ENCODE results near the gene FAM180B.
A peak's percentile ranks its signal among the peaks of the same experiment; 100 is the strongest.

FAM180B gene

DNA sequence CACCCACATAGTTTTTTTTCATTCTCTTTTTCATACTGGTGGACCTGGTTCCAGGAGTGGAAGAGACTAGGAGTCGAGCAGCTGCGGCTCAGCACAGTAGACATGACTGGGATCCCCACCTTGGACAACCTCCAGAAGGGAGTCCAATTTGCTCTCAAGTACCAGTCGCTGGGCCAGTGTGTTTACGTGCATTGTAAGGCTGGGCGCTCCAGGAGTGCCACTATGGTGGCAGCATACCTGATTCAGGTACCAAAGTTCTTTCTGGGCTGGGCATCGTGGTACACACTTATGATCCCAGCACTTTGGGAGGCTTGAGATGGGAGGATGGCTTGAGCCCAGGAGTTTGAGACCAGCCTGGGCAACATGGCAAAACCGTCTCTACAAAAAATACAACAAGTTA is 16.8 kb upstream of the FAM180B start:
- no peak for DNase-seq

- no peak for DNase-seq
Observed at GRCh38 chr11:47570651-47571356, 15.7 kb upstream of the FAM180B start.

- DNase-seq: no peak
Observed at GRCh38 chr11:47571357-47571729, 15.1 kb upstream of the FAM180B start.

DNA sequence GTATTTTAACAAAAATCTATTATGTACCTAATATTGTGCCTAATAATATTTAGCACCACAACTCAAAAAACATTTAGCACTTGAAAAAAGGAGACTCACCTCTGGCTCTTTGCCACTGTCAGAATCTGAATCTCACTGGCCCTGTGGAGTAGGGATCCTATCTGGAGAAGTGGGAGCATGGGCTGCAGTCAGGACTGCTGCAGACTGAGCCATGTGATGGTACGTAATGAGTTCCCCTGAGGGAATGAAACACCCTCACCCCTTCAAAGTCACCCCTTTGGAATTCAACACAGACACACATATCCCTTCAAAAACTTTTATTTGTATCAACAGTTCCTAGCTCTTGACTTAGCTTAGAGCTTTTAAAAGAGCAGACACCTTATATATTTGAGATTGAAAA is 14.6 kb upstream of the FAM180B start:
- DNase-seq: no peak

DNA sequence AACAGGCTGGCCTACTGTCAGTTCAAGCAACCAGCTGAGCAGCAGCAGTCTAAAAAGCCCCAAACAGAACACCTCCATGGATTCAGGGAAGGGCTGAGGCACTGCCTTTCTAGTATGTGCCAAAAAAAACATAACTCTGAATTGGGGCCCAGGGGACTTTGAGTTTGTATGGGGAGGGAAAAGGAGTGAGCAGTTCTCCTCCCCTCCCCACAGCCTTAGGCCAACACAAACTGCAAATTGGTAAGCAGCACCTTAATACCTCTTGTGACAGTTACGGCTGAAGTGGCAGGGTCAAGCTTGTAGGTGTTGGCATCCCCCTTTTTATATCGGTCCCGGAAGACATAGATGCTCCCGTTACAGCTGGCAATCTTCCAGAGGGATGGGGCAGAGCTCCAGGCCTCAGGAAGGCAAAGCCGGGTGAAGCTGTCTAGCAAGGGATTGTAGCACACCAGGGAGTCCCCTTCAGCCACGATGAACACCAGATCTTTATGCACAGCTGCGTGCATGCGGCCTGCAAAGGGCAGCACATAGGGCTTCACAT is 13.7 kb upstream of the FAM180B start:
- no peak for DNase-seq

GRCh38 chr11:47573321-47573720 is 13.2 kb upstream of the FAM180B start:
- DNase-seq: no peak

DNA sequence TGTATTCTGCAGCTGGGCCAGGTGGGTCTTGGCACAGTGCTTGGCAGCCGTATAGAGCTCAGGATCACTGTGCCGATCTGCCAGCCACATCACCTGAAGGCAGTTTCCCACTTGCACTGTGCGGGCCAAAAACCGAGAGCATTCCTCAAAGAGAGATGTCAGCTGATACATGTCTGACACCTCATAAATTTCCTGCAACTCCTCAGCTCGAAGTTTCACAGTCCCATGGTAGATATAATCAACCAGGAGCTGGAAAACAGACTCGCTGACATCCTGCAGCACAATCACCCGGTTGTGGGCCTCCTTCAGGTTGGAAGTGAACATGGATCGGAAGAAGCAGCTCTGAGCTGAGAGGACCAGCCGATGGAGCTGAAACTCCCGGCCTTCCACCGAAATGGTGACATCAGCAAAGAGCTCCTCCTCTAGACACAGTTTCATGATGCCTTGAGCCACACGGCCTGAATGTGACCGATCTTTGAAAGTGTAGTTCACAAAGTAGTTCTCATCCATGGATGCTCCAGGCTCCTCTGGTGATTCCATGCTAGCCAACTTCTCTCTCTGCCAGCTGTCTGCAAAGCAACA is 8.9 kb upstream of the FAM180B start:
- DNase-seq: no peak

DNA sequence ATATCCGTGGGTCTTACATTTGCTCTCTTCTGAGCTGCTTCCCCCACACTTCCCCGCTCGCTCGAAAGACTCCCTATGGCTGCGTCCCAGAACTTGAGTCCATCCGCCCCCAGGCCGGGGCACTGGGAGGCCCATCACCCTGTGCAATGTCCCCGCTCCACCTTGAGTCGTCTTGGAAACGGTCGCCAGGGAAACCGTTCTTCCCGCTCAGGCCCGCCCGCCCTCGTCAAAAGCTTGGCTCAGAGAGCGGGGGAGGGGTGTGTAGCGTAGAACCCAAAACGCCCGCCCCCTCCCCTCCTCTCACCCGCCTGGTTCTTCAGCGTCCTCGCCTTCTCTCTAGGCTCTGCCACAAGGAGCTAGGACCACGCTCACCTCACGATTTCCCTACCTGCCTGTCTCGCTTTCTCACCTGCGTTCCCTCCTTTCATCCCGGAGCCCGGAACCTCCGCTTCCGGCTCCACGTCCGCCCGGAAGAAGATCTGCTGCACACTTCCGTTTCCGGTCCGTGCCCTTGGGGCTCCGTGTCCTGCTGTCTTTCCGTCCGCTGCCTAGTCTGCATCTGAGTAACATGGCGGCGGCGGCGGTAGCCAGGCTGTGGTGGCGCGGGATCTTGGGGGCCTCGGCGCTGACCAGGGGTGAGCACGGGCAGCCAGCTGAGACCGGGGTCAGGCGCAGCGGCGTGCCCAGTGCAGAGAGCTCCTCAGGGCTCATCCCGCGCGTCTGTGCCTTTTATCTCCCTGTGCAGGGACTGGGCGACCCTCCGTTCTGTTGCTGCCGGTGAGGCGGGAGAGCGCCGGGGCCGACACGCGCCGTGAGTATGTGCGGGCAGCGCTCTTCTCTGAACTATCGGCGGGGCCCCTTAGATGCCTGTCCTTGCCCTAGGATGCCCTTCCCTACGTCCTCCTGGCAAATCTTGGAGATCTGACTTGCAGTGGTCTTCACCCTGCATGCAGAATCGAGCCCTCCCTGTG is 7.7 kb upstream of the FAM180B start, which contains the start of the genes KBTBD4 and NDUFS3:
TSS of gene KBTBD4 (minus strand) at position 447 of the 971 bp plus-strand sequence. CDS start at position 428, 19 bp downstream.
TSS of gene NDUFS3 (plus strand) at position 551 of the 971 bp plus-strand sequence. CDS start at position 569, 18 bp downstream.
- peak; percentile 84 for DNase-seq

GRCh38 chr11:47583844-47584243 is 2.6 kb upstream of the FAM180B start:
- no peak for DNase-seq

DNA sequence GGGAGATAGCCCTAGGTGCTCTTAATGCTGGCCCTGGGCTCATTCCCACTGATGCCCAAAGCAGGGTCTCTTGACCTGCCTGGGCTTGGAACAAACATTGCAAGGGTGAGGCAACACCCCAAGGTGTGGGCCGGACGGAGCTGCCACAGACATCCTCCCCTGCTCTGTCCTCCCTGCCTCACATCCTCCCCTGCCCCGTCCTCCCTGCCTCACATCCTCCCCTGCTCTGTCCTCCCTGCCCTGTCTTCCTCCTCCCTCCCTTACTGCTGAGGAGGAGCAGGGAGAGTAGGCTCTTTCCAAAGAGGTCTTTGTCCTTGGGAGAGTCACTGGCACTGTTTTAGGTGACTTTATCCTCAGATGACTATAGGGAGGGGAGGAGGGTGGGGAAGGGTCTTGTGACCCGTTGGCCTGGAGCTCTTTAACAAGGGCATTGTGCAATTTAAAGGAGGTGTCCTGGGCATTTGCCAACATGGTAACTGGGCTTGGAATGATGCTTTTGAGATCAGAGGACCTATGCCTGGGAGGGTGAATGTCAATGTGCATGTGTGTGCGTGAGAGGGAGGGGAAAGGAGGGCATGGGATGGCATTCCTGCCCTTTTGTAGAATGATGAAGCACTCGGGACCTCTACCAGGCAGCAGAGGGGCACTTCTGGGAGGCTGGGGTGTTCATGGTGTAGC is 700 bp downstream of the FAM180B start:
- DNase-seq: no peak

- no peak for DNase-seq
Observed at GRCh38 chr11:47587723-47588326, 1.3 kb downstream of the FAM180B start.

DNA sequence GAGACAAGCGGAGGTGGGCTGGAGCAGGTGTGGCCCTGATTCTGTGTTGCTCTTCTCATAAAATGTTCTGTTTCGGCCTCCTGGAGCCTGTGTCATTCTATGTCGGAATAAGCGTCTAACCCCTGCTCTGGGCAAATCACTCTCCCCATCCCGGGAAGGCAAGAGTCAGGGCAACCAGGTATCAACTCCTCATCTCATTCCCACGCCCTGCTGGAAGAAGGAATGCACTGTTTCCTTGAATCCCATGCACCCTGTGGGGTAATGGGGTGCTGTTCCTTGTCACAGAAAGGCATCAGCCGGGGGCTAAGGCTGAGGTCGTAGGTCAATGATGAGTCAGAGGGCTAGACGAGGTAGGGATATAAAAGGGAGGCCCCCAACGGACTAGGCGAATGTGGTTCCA is 2.6 kb downstream of the FAM180B start:
- DNase-seq: no peak

DNA sequence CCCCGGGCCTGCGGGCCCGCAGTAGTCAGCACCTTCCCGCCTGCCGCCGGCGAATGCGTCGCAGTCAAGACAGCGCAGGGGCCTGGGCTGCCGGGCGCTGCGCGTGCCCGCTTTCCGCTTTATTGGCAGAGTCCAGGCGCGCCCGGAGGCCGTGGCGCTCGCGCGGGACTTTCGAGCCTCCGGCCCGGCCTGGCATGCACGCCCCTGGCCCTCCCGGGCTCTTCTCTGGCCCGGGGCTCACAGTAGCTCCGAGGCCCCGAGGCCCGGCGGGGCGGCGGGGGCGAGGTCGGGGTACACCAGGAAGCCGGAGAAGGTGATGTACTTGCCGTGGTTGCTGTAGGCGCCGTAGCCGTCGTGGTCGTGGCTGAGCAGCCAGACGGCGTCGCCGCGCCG is 3.1 kb downstream of the FAM180B start:
- no peak for DNase-seq

- DNase-seq: no peak
Observed at GRCh38 chr11:47589977-47590861, 3.7 kb downstream of the FAM180B start.

DNA sequence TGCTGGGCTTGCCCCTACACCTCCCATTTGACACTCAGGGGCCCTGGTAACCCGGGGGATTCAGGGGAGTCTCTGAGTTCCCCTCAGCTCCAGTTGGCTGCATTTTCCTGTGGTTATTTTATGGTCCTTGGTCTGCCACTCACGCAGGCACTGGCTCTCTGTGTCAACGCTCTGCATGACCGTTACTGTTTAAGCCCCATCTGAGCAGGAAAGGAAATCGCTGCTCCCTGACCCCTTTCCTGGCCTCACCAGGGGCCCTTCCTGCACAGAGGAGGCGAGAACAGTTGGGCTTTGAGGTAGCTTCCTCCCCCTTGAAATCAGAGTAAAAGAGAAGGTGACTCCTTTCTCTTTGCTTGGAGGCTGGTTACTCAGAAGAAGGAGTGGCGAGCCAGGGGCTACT is 5.3 kb downstream of the FAM180B start:
- DNase-seq: no peak

GRCh38 chr11:47592251-47592650 is 5.8 kb downstream of the FAM180B start:
- DNase-seq: no peak

DNA sequence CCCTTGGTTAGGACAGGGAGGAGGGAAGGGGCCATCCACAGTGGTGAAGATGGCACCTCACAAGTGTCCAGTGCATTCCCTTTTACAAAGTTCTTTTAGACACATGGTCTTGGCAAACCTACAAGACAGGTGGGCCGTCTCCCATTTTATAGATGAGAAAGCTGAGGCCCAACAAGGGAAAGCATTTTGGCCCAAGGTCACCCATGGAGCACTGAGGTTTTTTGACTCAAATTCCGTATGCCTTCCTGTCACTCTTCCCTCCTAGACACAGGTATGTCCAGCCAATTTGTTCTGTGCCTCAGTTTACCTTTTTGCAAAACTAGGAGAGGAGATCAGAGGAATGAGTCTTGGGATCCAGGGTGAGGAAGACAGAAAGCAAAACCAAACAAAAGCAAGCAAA is 6.5 kb downstream of the FAM180B start:
- no peak for DNase-seq

GRCh38 chr11:47593492-47593933 is 7.0 kb downstream of the FAM180B start:
- no peak for DNase-seq

DNA sequence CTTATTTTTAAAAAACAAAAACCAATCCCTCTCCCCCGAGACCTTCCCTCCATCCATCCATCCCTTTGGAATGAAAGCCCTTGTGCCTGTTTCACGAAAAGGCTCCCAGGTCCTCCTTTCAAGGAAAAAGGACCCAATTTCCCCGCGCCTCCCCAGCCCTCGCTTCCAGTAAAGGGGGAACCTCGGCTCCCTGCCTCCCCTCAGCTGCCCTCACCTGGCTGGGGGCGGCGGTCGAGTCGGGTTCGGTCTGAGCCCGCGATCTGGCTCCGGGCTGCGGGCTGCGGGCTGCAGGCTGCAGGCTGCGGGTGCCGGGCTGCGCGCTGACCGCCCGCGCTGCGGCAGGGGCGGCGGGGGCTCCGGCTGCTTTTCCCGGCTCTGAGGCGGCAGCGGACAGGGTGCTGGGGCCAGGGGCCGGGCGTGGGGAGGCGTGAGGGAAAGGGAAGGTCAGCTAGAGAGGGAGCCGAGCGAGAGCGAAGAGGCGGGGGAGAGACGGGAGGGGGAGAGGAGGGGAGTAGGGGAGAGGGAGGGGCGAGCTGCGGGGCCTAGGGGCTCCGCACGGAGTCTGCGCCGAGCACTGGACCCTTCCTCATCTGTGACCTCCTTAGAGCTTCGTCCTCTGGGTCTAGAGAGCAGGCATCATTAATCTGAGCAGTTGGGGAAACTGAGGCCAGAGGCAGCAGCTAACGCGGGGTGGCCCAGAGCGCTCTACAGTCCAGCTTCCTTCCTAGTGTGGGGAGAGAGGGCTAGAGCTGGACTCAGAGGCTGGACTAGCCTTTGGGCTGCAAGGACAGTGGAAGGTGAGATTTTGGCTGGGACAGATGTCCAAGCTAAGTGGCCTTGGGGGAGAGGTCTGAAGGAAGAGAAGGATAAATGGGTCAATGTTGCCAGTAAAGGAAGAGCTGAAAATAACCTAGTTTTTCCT is 7.7 kb downstream of the FAM180B start, which contains the start of gene C1QTNF4:
TSS of gene C1QTNF4 (minus strand) at position 478 of the 922 bp plus-strand sequence. CDS start 3,601 bp downstream, outside the sequence.
- no peak for DNase-seq

GRCh38 chr11:47595029-47595428 is 8.6 kb downstream of the FAM180B start:
- no peak for DNase-seq
